H1 (cell line): ENCODE data around the gene RNF39. TPM values are rescaled to one million over a fixed set of nuclear protein-coding genes. Genes with fewer than 3 reads are reported as not detected.

Source experiments
- CTCF ChIA-PET: fragments of 300-600 bp; sonication (Branson Sonifier 250); formaldehyde crosslinking; loops from one replicate; lab custom pipeline; 2021; ENCODE audit not compliant: partially characterized antibody; lab: Charles Lee
- POLR2A ChIA-PET: fragments of 300-600 bp; sonication (Branson Sonifier 250); formaldehyde crosslinking; loops from one replicate; lab custom pipeline; 2021; ENCODE audit warnings: inconsistent platforms; ENCODE audit not compliant: partially characterized antibody; lab: Charles Lee
- DNase-seq, 2 experiments: peaks; one replicate each; pipeline versions ENCODE4 v3.0.0 to v3.0.0-alpha.2; 2010 to 2022; ENCODE audit warnings: low spot score in 2 of 2, low read depth in 1 of 2, mixed read lengths in 1 of 2
- FAIRE-seq: peaks from 2 replicates; lab custom pipeline; 2011; peaks lifted over from hg19 to GRCh38; lab: Jason Lieb, UNC
- H2AFZ ChIP-seq: 2 replicates; pipeline ENCODE4 v1.8.1; 2012; ENCODE audit warnings: low read length, inconsistent platforms
- H2AK5ac ChIP-seq: 2 replicates; pipeline ENCODE4 v1.6.1; 2013; ENCODE audit warnings: low read depth, low read length
- H2BK120ac ChIP-seq: replicated peaks from 2 replicates; pipeline ENCODE3; 2013; ENCODE audit warnings: low read depth, low read length, inconsistent platforms
- H2BK12ac ChIP-seq: 2 replicates; pipeline ENCODE4 v1.6.1; 2013; ENCODE audit warnings: low read depth, low read length
- H2BK15ac ChIP-seq: 2 replicates; pipeline ENCODE4 v1.6.1; 2013; ENCODE audit warnings: low read length
- H2BK20ac ChIP-seq: 2 replicates; pipeline ENCODE4 v1.6.1; 2013; ENCODE audit warnings: low read length
- H2BK5ac ChIP-seq: 2 replicates; pipeline ENCODE4 v1.6.1; 2013; ENCODE audit warnings: low read depth, low read length
- H3K14ac ChIP-seq: 2 replicates; pipeline ENCODE4 v1.6.1; 2013; ENCODE audit warnings: inconsistent platforms; ENCODE audit not compliant: insufficient read length
- H3K18ac ChIP-seq: 2 replicates; pipeline ENCODE4 v1.6.1; 2013; ENCODE audit warnings: low read length; ENCODE audit errors: extremely low read depth
- H3K23ac ChIP-seq: 2 replicates; pipeline ENCODE4 v1.6.1; 2013; ENCODE audit warnings: inconsistent platforms; ENCODE audit not compliant: insufficient read length
- H3K23me2 ChIP-seq: 2 replicates; pipeline ENCODE4 v1.6.1; 2013; ENCODE audit warnings: low read depth, low read length
- H3K27ac ChIP-seq: 2 replicates; pipeline ENCODE4 v1.6.1; 2011; ENCODE audit warnings: low read depth, low read length, inconsistent platforms
- H3K27me3 ChIP-seq, 4 experiments: replicated peaks in 1 of 4; 1 replicate in 1 of 4; 2 replicates in 3 of 4; pipeline versions ENCODE4 v1.6.1 to v1.8.1; 2011 to 2013; ENCODE audit warnings: low read length in 3 of 4, mild to moderate bottlenecking in 3 of 4, inconsistent platforms in 2 of 4, mixed read lengths in 2 of 4, moderate library complexity in 1 of 4; ENCODE audit not compliant: control insufficient read depth in 3 of 4, insufficient read depth in 3 of 4; ENCODE audit errors: extremely low read depth in 1 of 4
- H3K36me3 ChIP-seq, 4 experiments: 2 replicates each; pipeline versions ENCODE4 v1.6.1 to v1.8.1; 2011 to 2013; ENCODE audit warnings: mild to moderate bottlenecking in 4 of 4, low read length in 3 of 4, moderate library complexity in 2 of 4, control low read depth in 1 of 4, inconsistent platforms in 1 of 4; ENCODE audit not compliant: insufficient read depth in 4 of 4, control insufficient read depth in 2 of 4
- H3K4ac ChIP-seq: replicated peaks from 2 replicates; pipeline ENCODE3; 2013; ENCODE audit warnings: low read length, low read depth, mixed read lengths, inconsistent platforms; ENCODE audit not compliant: insufficient read length
- H3K4me1 ChIP-seq, 4 experiments: replicated peaks in 1 of 4; 1 replicate in 1 of 4; 2 replicates in 3 of 4; pipeline versions ENCODE4 v1.6.1 to v1.8.1; 2011 to 2013; ENCODE audit warnings: low read length in 3 of 4, inconsistent platforms in 2 of 4, mixed read lengths in 1 of 4; ENCODE audit not compliant: insufficient read depth in 4 of 4, control insufficient read depth in 3 of 4
- H3K4me2 ChIP-seq, 2 experiments: 2 replicates each; pipeline versions ENCODE4 v1.6.1 to v1.8.1; 2011 to 2013; ENCODE audit warnings: low read depth in 2 of 2, low read length in 2 of 2, control low read depth in 1 of 2, inconsistent platforms in 1 of 2, mild to moderate bottlenecking in 1 of 2; ENCODE audit not compliant: insufficient read depth in 1 of 2
- H3K4me3 ChIP-seq, 4 experiments: fragments of 200-600, 300-600 bp in 1 of 4; sonication (generic), shearing (Covaris generic), sonication (Bioruptor Twin) in 1 of 4; 2 replicates each; pipeline versions ENCODE4 v1.5.1 to v1.8.1; 2011 to 2016; ENCODE audit warnings: low read length in 4 of 4, low read depth in 3 of 4, control low read depth in 2 of 4, inconsistent platforms in 2 of 4, mild to moderate bottlenecking in 2 of 4, mixed read lengths in 1 of 4, moderate library complexity in 1 of 4; ENCODE audit not compliant: insufficient read depth in 2 of 4; ENCODE audit errors: extremely low read depth in 1 of 4
- H3K56ac ChIP-seq: replicated peaks from 2 replicates; pipeline ENCODE3; 2013; ENCODE audit warnings: low read depth, mild to moderate bottlenecking, mixed read lengths, low read length, inconsistent platforms; ENCODE audit not compliant: insufficient read length
- H3K79me1 ChIP-seq: 2 replicates; pipeline ENCODE4 v1.6.1; 2013; ENCODE audit warnings: low read depth, low read length, control low read depth
- H3K79me2 ChIP-seq, 2 experiments: 2 replicates each; pipeline versions ENCODE4 v1.6.1 to v1.8.1; 2012 to 2013; ENCODE audit warnings: low read length in 2 of 2, mild to moderate bottlenecking in 2 of 2, inconsistent platforms in 1 of 2; ENCODE audit not compliant: insufficient read depth in 2 of 2, control insufficient read depth in 1 of 2
- H3K9ac ChIP-seq, 4 experiments: replicated peaks in 1 of 4; 1 replicate in 1 of 4; 2 replicates in 3 of 4; pipeline versions ENCODE4 v1.6.1 to v1.8.1; 2011 to 2013; ENCODE audit warnings: low read depth in 3 of 4, low read length in 3 of 4, control low read depth in 2 of 4, mild to moderate bottlenecking in 2 of 4, moderate library complexity in 2 of 4, inconsistent platforms in 1 of 4; ENCODE audit errors: extremely low read depth in 1 of 4
- H3K9me3 ChIP-seq, 2 experiments: 2 replicates each; pipeline versions ENCODE4 v1.6.1 to v1.8.1; 2012 to 2013; ENCODE audit warnings: mild to moderate bottlenecking in 2 of 2, moderate library complexity in 2 of 2, control low read depth in 1 of 2, inconsistent platforms in 1 of 2, low read depth in 1 of 2, low read length in 1 of 2, mixed read lengths in 1 of 2; ENCODE audit not compliant: insufficient read depth in 2 of 2
- H4K20me1 ChIP-seq, 2 experiments: replicated peaks in 1 of 2; 2 replicates each; pipeline versions ENCODE3 to v1.8.1; 2011 to 2013; ENCODE audit warnings: inconsistent platforms in 2 of 2, low read length in 2 of 2, mild to moderate bottlenecking in 1 of 2; ENCODE audit not compliant: insufficient read depth in 2 of 2, control insufficient read depth in 1 of 2
- H4K5ac ChIP-seq: 2 replicates; pipeline ENCODE4 v1.6.1; 2013; ENCODE audit warnings: low read length, low read depth, mixed read lengths, inconsistent platforms; ENCODE audit not compliant: insufficient read length
- H4K8ac ChIP-seq: 2 replicates; pipeline ENCODE4 v1.8.0; 2013; ENCODE audit warnings: mild to moderate bottlenecking, moderate library complexity, low read length, inconsistent platforms; ENCODE audit not compliant: insufficient read depth; ENCODE audit errors: extremely low read depth
- H4K91ac ChIP-seq: replicated peaks from 2 replicates; pipeline ENCODE3; 2013; ENCODE audit warnings: low read length, mixed read lengths, inconsistent platforms; ENCODE audit not compliant: insufficient read length
- ASH2L ChIP-seq: fragments of 200-600, 300-600 bp; sonication (generic); IDR thresholded peaks from one replicate; pipeline ENCODE4 v1.7.1; 2017; ENCODE audit warnings: low read length
- ATF3 ChIP-seq: IDR thresholded peaks from 2 replicates; pipeline ENCODE4 v1.6.1; 2011; ENCODE audit warnings: low read depth, mild to moderate bottlenecking, low read length; ENCODE audit not compliant: insufficient read depth
- BCL11A ChIP-seq, 2 experiments: IDR thresholded peaks; one replicate each; pipeline ENCODE4 v1.6.1; 2011; ENCODE audit warnings: low read depth in 2 of 2, low read length in 2 of 2, mild to moderate bottlenecking in 2 of 2
- CHD2 ChIP-seq: IDR thresholded peaks from 2 replicates; pipeline ENCODE4 v1.6.1; 2012; ENCODE audit warnings: low read length, improper control_type of control experiment
- HDAC2 ChIP-seq, 2 experiments: fragments of 300-600 bp in 1 of 2; sonication (generic) in 1 of 2; IDR thresholded peaks; 2 replicates each; pipeline ENCODE4 v1.6.1; 2011 to 2012; ENCODE audit warnings: low read depth in 2 of 2, low read length in 2 of 2, mild to moderate bottlenecking in 2 of 2, moderate library complexity in 2 of 2, borderline replicate concordance in 1 of 2, inconsistent platforms in 1 of 2
- KDM1A ChIP-seq: fragments of 200-600, 300-600 bp; sonication (generic); IDR thresholded peaks from 2 replicates; pipeline ENCODE4 v1.7.1; 2016; ENCODE audit warnings: mild to moderate bottlenecking, low read length, borderline replicate concordance
- MAX ChIP-seq: IDR thresholded peaks from 2 replicates; pipeline ENCODE4 v1.6.1; 2012; ENCODE audit warnings: inconsistent platforms
- NANOG ChIP-seq: IDR thresholded peaks from 2 replicates; pipeline ENCODE4 v1.6.1; 2011; ENCODE audit warnings: low read length, low read depth, mild to moderate bottlenecking, inconsistent platforms; ENCODE audit not compliant: insufficient read depth, poor library complexity, severe bottlenecking
- RAD21 ChIP-seq, 2 experiments: IDR thresholded peaks in 1 of 2; conservative IDR thresholded peaks in 1 of 2; 2 replicates each; pipeline ENCODE4 v1.6.1; 2011; ENCODE audit warnings: low read depth in 2 of 2, low read length in 2 of 2, improper control_type of control experiment in 1 of 2, inconsistent platforms in 1 of 2, mild to moderate bottlenecking in 1 of 2, moderate library complexity in 1 of 2
- RBBP5 ChIP-seq: IDR thresholded peaks from 2 replicates; pipeline ENCODE4 v1.7.1; 2012; ENCODE audit warnings: low read depth, mild to moderate bottlenecking, inconsistent platforms, low read length, moderate library complexity, borderline replicate concordance
- WGBS, 2 experiments: shearing (Covaris generic) in 1 of 2; methylation state at CpG; one replicate each; pipeline versions ENCODE4 v1.1.6 to v1.1.7; 2013 to 2015; ENCODE audit warnings: low lambda C conversion rate in 2 of 2, mixed read lengths in 2 of 2, inconsistent platforms in 1 of 2, low coverage in 1 of 2, missing lambda C conversion rate in 1 of 2; ENCODE audit not compliant: insufficient replicate concordance in 2 of 2, insufficient coverage in 1 of 2, insufficient read length in 1 of 2; ENCODE audit errors: extremely low coverage in 1 of 2, missing lambda C conversion rate in 1 of 2; 5-methylcytosine and 5-hydroxymethylcytosine counted together
- polyA plus RNA-seq, 7 experiments: library from polyadenylated mRNA; depleted of rRNA in 3 of 7; stranded (reverse) in 5 of 7; unstranded in 2 of 7; fragments of >200 nt in 5 of 7; fragments of 200-250 nt in 2 of 7; gene quantifications; 1 replicate in 5 of 7; 2 replicates in 1 of 7; 4 replicates in 1 of 7; pipeline versions ENCODE4 v1.2.1 to v1.2.3, GENCODE V29; 2011 to 2013; ENCODE audit warnings: missing spikeins in 2 of 7, mixed read lengths in 2 of 7
- total RNA-seq: library from RNA; stranded (reverse); fragmentation: NEBNext Ultra II Directional; extraction: Animal tissue kit (Norgen Biotek cat#: 25700); gene quantifications from 2 replicates; pipeline ENCODE4 v1.2.1, GENCODE V29; 2021
- TF ChIP-seq, protein P1 (sequence below): IDR thresholded peaks from 2 replicates; pipeline ENCODE4 v1.6.1; 2011; ENCODE audit warnings: low read length, improper control_type of control experiment

RNF39 gene
- total and polyA plus RNA-seq, 2 of the 8 experiments (the other 6 are each of a cell fraction or from before 2014, with no cell fraction given), result 1.4 to 2.3 TPM

DNA sequence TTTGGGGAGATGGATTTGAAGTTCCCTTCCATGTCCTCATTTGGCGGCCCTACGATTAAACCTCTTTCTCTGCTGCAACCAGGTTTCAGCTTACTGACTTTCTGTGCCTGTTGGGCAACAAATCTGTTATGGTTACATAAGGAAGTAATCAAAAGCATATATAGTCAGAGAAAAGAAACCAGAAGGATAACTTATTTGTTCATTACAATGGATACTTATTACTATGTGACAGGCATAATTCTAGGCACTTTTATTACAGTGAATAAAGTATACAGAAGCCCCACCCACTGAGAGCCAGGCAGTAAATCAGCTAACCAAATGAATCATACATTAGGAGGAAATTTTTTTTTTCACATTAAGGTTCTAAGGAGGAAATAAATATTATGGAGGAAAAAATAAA is 46.9 kb upstream of the RNF39 start:
- H3K18ac ChIP-seq, result no peak overlapping the region
- no peaks in the 10 kb centered on the region for H3K79me1 ChIP-seq
- H2BK12ac ChIP-seq, result no peak overlapping the region
- POLR2A ChIA-PET, result interaction anchor here (1.4 kb wide), 1 partner anchor 27 kb away, joined by 3 read pairs; no protein-coding TSS in a partner anchor
- no peak overlapping the region for H3K4me3 ChIP-seq
- no peaks in the 10 kb centered on the region; a peak in 3 of 7 replicates for H3K4me1 ChIP-seq
- no peak overlapping the region for H3K23ac ChIP-seq
- no peaks in the 10 kb centered on the region for H3K79me2 ChIP-seq
- H3K9ac ChIP-seq, result no peak overlapping the region
- no peaks in the 10 kb centered on the region for H4K20me1 ChIP-seq
- no peak overlapping the region for H4K5ac ChIP-seq
- no peak overlapping the region for H4K91ac ChIP-seq
- no peak overlapping the region for H4K8ac ChIP-seq
- peaks cover 6 to 21% (median 20%) of the 10 kb centered on the region in 4 experiments for H3K27me3 ChIP-seq
- no peak overlapping the region for H3K4me2 ChIP-seq
- H3K27ac ChIP-seq, result no peak overlapping the region
- no peak overlapping the region for H2BK15ac ChIP-seq
- no peak overlapping the region for H3K4ac ChIP-seq
- no peak for FAIRE-seq
- H3K9me3 ChIP-seq, result no peaks in the 10 kb centered on the region
- H2AFZ ChIP-seq, result no peak overlapping the region
- WGBS, 2 experiments, result 65% methylated on average over 2 of the region's 2 CpGs; no CpG with 5 or more reads in 1 of the 2 experiments
- DNase-seq, result no peak
- H3K56ac ChIP-seq, result no peak overlapping the region
- H2AK5ac ChIP-seq, result no peak overlapping the region
- H2BK120ac ChIP-seq, result no peak overlapping the region
- no peaks in the 10 kb centered on the region for H3K36me3 ChIP-seq
- no peak overlapping the region for H3K14ac ChIP-seq
- H2BK20ac ChIP-seq, result no peak overlapping the region
- H3K23me2 ChIP-seq, result peaks cover 4% of the 10 kb centered on the region; the same call in 1 of the 2 replicates
- no peak overlapping the region for H2BK5ac ChIP-seq
- CTCF ChIA-PET, result interaction anchor here (2.6 to 7.2 kb wide), 2 partner anchors 9 to 18 kb away, joined by 15 to 87 read pairs; no protein-coding TSS in a partner anchor
- TF ChIP-seq HDAC2 (IDR thresholded peaks at IDR 0.05; ENCODE audit: borderline replicate concordance in 1 of 2, low read depth in 2 of 2, low read length in 2 of 2) (no peak), RAD21 (IDR thresholded peaks at IDR 0.05 in 1 of 2, conservative IDR thresholded peaks at IDR 0.05 in 1 of 2; ENCODE audit: low read depth in 2 of 2, low read length in 2 of 2) (no peak), RBBP5 (no peak), ATF3 (no peak), ASH2L (no peak), BCL11A (IDR thresholded peaks at IDR 0.05; ENCODE audit: low read depth in 2 of 2, low read length in 2 of 2) (no peak), MAX (no peak), NANOG (no peak), KDM1A (no peak), CHD2 (no peak)
- TF ChIP-seq, protein P1, sequence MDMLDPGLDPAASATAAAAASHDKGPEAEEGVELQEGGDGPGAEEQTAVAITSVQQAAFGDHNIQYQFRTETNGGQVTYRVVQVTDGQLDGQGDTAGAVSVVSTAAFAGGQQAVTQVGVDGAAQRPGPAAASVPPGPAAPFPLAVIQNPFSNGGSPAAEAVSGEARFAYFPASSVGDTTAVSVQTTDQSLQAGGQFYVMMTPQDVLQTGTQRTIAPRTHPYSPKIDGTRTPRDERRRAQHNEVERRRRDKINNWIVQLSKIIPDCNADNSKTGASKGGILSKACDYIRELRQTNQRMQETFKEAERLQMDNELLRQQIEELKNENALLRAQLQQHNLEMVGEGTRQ, result no peak
